ENCODE results near the gene SMIM5.

DNA sequence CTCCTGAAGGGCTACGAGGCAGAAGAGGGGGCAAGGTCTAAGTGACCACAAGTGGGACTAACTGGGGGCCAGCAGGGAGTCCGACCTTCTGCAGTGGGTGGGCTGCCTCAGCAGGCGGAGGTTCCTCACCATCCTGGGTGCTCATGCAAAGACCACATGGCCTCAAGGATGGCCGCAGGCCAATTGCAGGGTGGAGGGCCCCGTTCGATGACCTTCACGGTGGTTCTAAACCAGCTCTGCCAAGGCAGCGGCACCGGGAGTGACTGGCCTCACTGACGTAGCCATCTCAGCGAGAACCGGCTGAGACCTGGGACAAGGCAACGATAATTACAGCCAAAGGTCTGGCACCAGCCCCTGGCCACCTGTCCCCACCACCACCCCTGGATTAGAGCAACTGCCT is 5.7 kb downstream of the SMIM5 start:
- TF ChIP-seq, protein P1, sequence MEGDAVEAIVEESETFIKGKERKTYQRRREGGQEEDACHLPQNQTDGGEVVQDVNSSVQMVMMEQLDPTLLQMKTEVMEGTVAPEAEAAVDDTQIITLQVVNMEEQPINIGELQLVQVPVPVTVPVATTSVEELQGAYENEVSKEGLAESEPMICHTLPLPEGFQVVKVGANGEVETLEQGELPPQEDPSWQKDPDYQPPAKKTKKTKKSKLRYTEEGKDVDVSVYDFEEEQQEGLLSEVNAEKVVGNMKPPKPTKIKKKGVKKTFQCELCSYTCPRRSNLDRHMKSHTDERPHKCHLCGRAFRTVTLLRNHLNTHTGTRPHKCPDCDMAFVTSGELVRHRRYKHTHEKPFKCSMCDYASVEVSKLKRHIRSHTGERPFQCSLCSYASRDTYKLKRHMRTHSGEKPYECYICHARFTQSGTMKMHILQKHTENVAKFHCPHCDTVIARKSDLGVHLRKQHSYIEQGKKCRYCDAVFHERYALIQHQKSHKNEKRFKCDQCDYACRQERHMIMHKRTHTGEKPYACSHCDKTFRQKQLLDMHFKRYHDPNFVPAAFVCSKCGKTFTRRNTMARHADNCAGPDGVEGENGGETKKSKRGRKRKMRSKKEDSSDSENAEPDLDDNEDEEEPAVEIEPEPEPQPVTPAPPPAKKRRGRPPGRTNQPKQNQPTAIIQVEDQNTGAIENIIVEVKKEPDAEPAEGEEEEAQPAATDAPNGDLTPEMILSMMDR (IDR thresholded peaks at IDR 0.05): no peak
- TF ChIP-seq POLR2A (IDR thresholded peaks at IDR 0.05): no peak

Measured in gastroesophageal sphincter (tissue), 3 donors.